IPS-18a (cell line): ENCODE data around the gene SH3PXD2A.
A peak's percentile ranks its signal among the peaks of the same experiment; 100 is the strongest.

Experiments
- H3K27ac ChIP-seq: one replicate; pipeline ENCODE4 v1.5.1; 2013; ENCODE audit warnings: low read length
- H3K27me3 ChIP-seq: one replicate; pipeline ENCODE4 v1.6.1; 2013; ENCODE audit warnings: mild to moderate bottlenecking, low read length; ENCODE audit not compliant: control insufficient read depth, insufficient read depth
- H3K36me3 ChIP-seq: one replicate; pipeline ENCODE4 v1.6.1; 2013; ENCODE audit warnings: low read depth, low read length; ENCODE audit not compliant: control insufficient read depth
- H3K4me1 ChIP-seq: one replicate; pipeline ENCODE4 v1.6.1; 2013; ENCODE audit warnings: low read depth, low read length; ENCODE audit not compliant: control insufficient read depth
- H3K4me3 ChIP-seq: one replicate; pipeline ENCODE4 v1.5.1; 2013; ENCODE audit warnings: low read length
- H3K9ac ChIP-seq: one replicate; pipeline ENCODE4 v1.6.1; 2013; ENCODE audit warnings: mild to moderate bottlenecking, low read length, moderate library complexity
- H3K9me3 ChIP-seq: one replicate; pipeline ENCODE4 v1.6.1; 2013; ENCODE audit warnings: low read depth, low read length; ENCODE audit not compliant: control insufficient read depth

Gene SH3PXD2A

GRCh38 chr10:103563231-103564115, 291.9 kb downstream of the SH3PXD2A start:
- H3K27me3 ChIP-seq, result no peaks in the 10 kb centered on the region
- no peaks in the 10 kb centered on the region for H3K9me3 ChIP-seq
- no peaks in the 10 kb centered on the region for H3K36me3 ChIP-seq
- H3K9ac ChIP-seq, result no peak overlapping the region
- H3K4me1 ChIP-seq, result no peaks in the 10 kb centered on the region
- H3K27ac ChIP-seq, result no peak overlapping the region
- H3K4me3 ChIP-seq, result no peak overlapping the region

- Histone ChIP-seq H3K36me3 (no peaks in the 10 kb centered on the region), H3K9ac (no peak overlapping the region), H3K27ac (no peak overlapping the region), H3K27me3 (no peaks in the 10 kb centered on the region), H3K4me1 (no peaks in the 10 kb centered on the region), H3K4me3 (no peak overlapping the region), H3K9me3 (no peaks in the 10 kb centered on the region)
Observed at GRCh38 chr10:103562383-103562782, 293.0 kb downstream of the SH3PXD2A start.

- Histone ChIP-seq H3K4me1 (no peaks in the 10 kb centered on the region), H3K9ac (no peak overlapping the region), H3K4me3 (no peak overlapping the region), H3K27me3 (peaks cover 8% of the 10 kb centered on the region), H3K9me3 (no peaks in the 10 kb centered on the region), H3K36me3 (no peaks in the 10 kb centered on the region), H3K27ac (no peak overlapping the region)
Observed at GRCh38 chr10:103560886-103561285, 294.5 kb downstream of the SH3PXD2A start.

GRCh38 chr10:103559776-103560175, 295.6 kb downstream of the SH3PXD2A start:
- Histone ChIP-seq H3K4me1 (no peaks in the 10 kb centered on the region), H3K4me3 (no peak overlapping the region), H3K9ac (no peak overlapping the region), H3K36me3 (no peaks in the 10 kb centered on the region), H3K27ac (no peak overlapping the region), H3K9me3 (no peaks in the 10 kb centered on the region), H3K27me3 (peaks cover 13% of the 10 kb centered on the region)

GRCh38 chr10:103558911-103559310, 296.5 kb downstream of the SH3PXD2A start:
- no peak overlapping the region for H3K9ac ChIP-seq
- H3K36me3 ChIP-seq, result no peaks in the 10 kb centered on the region
- no peak overlapping the region for H3K27ac ChIP-seq
- no peak overlapping the region for H3K4me3 ChIP-seq
- H3K4me1 ChIP-seq, result no peaks in the 10 kb centered on the region
- peaks cover 22% of the 10 kb centered on the region for H3K27me3 ChIP-seq
- H3K9me3 ChIP-seq, result no peaks in the 10 kb centered on the region

- H3K9ac ChIP-seq, result no peak overlapping the region
- H3K36me3 ChIP-seq, result no peaks in the 10 kb centered on the region
- peaks cover 23% of the 10 kb centered on the region for H3K27me3 ChIP-seq
- no peaks in the 10 kb centered on the region for H3K9me3 ChIP-seq
- H3K4me3 ChIP-seq, result no peak overlapping the region
- H3K4me1 ChIP-seq, result no peaks in the 10 kb centered on the region
- H3K27ac ChIP-seq, result no peak overlapping the region
Observed at GRCh38 chr10:103557455-103557854, 297.9 kb downstream of the SH3PXD2A start.

GRCh38 chr10:103556383-103557007, 298.9 kb downstream of the SH3PXD2A start:
- Histone ChIP-seq H3K9ac (no peak overlapping the region), H3K9me3 (no peaks in the 10 kb centered on the region), H3K4me3 (no peak overlapping the region), H3K36me3 (no peaks in the 10 kb centered on the region), H3K4me1 (no peaks in the 10 kb centered on the region), H3K27ac (no peak overlapping the region), H3K27me3 (peaks cover 23% of the 10 kb centered on the region)

- Histone ChIP-seq H3K9ac (no peak overlapping the region), H3K9me3 (no peaks in the 10 kb centered on the region), H3K4me1 (no peaks in the 10 kb centered on the region), H3K27me3 (peaks cover 23% of the 10 kb centered on the region), H3K4me3 (peak overlapping the region; percentile 45), H3K36me3 (no peaks in the 10 kb centered on the region), H3K27ac (no peak overlapping the region)
Observed at GRCh38 chr10:103555712-103556111, 299.7 kb downstream of the SH3PXD2A start.

GRCh38 chr10:103555325-103555649, 300.1 kb downstream of the SH3PXD2A start:
- H3K9me3 ChIP-seq, result no peaks in the 10 kb centered on the region
- H3K27me3 ChIP-seq, result peaks cover 23% of the 10 kb centered on the region
- no peaks in the 10 kb centered on the region for H3K36me3 ChIP-seq
- no peak overlapping the region for H3K27ac ChIP-seq
- H3K9ac ChIP-seq, result no peak overlapping the region
- H3K4me1 ChIP-seq, result no peaks in the 10 kb centered on the region
- H3K4me3 ChIP-seq, result peak overlapping the region; percentile 45

- Histone ChIP-seq H3K4me3 (peak overlapping the region; percentile 45), H3K27ac (no peak overlapping the region), H3K9me3 (no peaks in the 10 kb centered on the region), H3K9ac (no peak overlapping the region), H3K27me3 (peaks cover 23% of the 10 kb centered on the region), H3K4me1 (no peaks in the 10 kb centered on the region), H3K36me3 (no peaks in the 10 kb centered on the region)
Observed at GRCh38 chr10:103554488-103555324, 300.7 kb downstream of the SH3PXD2A start.

- Histone ChIP-seq H3K36me3 (no peaks in the 10 kb centered on the region), H3K9me3 (no peaks in the 10 kb centered on the region), H3K4me1 (no peaks in the 10 kb centered on the region), H3K27ac (no peak overlapping the region), H3K4me3 (no peak overlapping the region), H3K27me3 (peaks cover 23% of the 10 kb centered on the region), H3K9ac (no peak overlapping the region)
Observed at GRCh38 chr10:103553743-103554487, 301.5 kb downstream of the SH3PXD2A start.
